ENCODE measurements around the gene HMCN1. TPM values are rescaled to one million over a fixed set of nuclear protein-coding genes. Genes with fewer than 3 reads are reported as not detected.

HMCN1 gene
- total RNA-seq, 4 donors from 2014 or later: 1.0 to 8.1 (median 2.5) TPM

- WGBS, 2 donors: 91 to 96% methylated on average over 2 of the region's 2 CpGs
- no peak overlapping the region for H3K4me3 ChIP-seq (ENCODE audit: low read depth, poor library complexity, severe bottlenecking)
- TF ChIP-seq POLR2A (IDR thresholded peaks at IDR 0.05) (no peak), CTCF (IDR thresholded peaks at IDR 0.05) (no peak)
Observed at GRCh38 chr1:185931438-185931837, 197.2 kb downstream of the HMCN1 start.

GRCh38 chr1:185933580-185933979 is 199.4 kb downstream of the HMCN1 start:
- intact Hi-C loops (cut with DNase I; ENCODE audit: low total_unique reads): no loop called here
- TF ChIP-seq POLR2A (IDR thresholded peaks at IDR 0.05) (no peak), CTCF (IDR thresholded peaks at IDR 0.05) (no peak)
- no peak for DNase-seq (ENCODE audit: low spot score in 2 of 2)
- H3K4me3 ChIP-seq (ENCODE audit: low read depth, poor library complexity, severe bottlenecking): no peak overlapping the region
- 79 to 92% methylated on average over 4 of the region's 4 CpGs for WGBS, 2 donors

More at GRCh38 chr1:185931438-185931837, 197.2 kb downstream of the HMCN1 start:
- intact Hi-C loops (cut with DNase I; ENCODE audit: low total_unique reads): no loop called here
- DNase-seq (ENCODE audit: low spot score in 2 of 2): no peak

- no peak for TF ChIP-seq CTCF (IDR thresholded peaks at IDR 0.05)
- TF ChIP-seq POLR2A (IDR thresholded peaks at IDR 0.05): no peak
- 73 to 79% methylated on average over 5 of the region's 5 CpGs for WGBS, 2 donors
- intact Hi-C loops (cut with DNase I; ENCODE audit: low total_unique reads): no loop called here
- H3K4me3 ChIP-seq (ENCODE audit: low read depth, poor library complexity, severe bottlenecking): no peak overlapping the region
- DNase-seq (ENCODE audit: low spot score in 2 of 2): no peak
Observed at GRCh38 chr1:185934476-185935189, 200.4 kb downstream of the HMCN1 start.

- no peak overlapping the region for H3K4me3 ChIP-seq (ENCODE audit: low read depth, poor library complexity, severe bottlenecking)
- TF ChIP-seq POLR2A (IDR thresholded peaks at IDR 0.05) (no peak), CTCF (IDR thresholded peaks at IDR 0.05) (no peak)
- DNase-seq (ENCODE audit: low spot score in 2 of 2): no peak
- intact Hi-C loops (cut with DNase I; ENCODE audit: low total_unique reads): no loop called here
Observed at GRCh38 chr1:185935360-185935759, 201.2 kb downstream of the HMCN1 start.

GRCh38 chr1:185936641-185937040 is 202.4 kb downstream of the HMCN1 start:
- 63% methylated on average over 1 of the region's 1 CpG for WGBS, 2 donors
- no peak for DNase-seq (ENCODE audit: low spot score in 2 of 2)
- intact Hi-C loops (cut with DNase I; ENCODE audit: low total_unique reads): no loop called here
- TF ChIP-seq POLR2A (IDR thresholded peaks at IDR 0.05) (no peak), CTCF (IDR thresholded peaks at IDR 0.05) (no peak)
- H3K4me3 ChIP-seq (ENCODE audit: low read depth, poor library complexity, severe bottlenecking): no peak overlapping the region

GRCh38 chr1:185938396-185938795 is 204.2 kb downstream of the HMCN1 start:
- WGBS, 2 donors: 45 to 50% methylated on average over 2 of the region's 2 CpGs
- no peak for DNase-seq (ENCODE audit: low spot score in 2 of 2)
- no peak for TF ChIP-seq CTCF (IDR thresholded peaks at IDR 0.05)
- no peak for TF ChIP-seq POLR2A (IDR thresholded peaks at IDR 0.05)
- intact Hi-C loops (cut with DNase I; ENCODE audit: low total_unique reads): no loop called here
- H3K4me3 ChIP-seq (ENCODE audit: low read depth, poor library complexity, severe bottlenecking): no peak overlapping the region

Measured in lower leg skin (tissue), 4 donors.